ENCODE results near the gene RAB3B.

Gene RAB3B

GRCh38 chr1:51870603-51871350, 119.7 kb downstream of the RAB3B start:
- DNase-seq (ENCODE audit: low spot score), result no peak

- no peak for DNase-seq (ENCODE audit: low spot score)
These were observed 122.8 kb downstream of the RAB3B start for GRCh38 chr1:51867479-51868232.

DNA sequence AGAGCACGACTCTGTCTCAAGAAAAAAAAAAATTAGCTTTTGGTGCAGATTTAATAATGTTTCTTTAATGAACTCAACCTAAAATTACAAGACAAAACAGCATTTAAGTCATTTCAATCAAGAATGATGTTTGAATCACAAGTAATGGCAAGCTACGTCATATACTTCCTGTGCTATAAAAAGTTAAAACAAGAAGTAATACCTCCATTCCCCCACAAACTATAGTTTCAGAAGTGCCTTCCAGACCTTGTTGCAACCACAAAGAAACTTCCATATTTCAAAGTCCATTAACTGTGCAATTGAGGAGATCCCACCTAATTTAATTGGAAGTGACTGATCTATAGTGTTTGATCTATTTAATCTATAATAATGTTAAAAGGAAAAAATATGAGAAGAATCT, 127.1 kb downstream of the RAB3B start:
- no peak for DNase-seq (ENCODE audit: low spot score)

DNA sequence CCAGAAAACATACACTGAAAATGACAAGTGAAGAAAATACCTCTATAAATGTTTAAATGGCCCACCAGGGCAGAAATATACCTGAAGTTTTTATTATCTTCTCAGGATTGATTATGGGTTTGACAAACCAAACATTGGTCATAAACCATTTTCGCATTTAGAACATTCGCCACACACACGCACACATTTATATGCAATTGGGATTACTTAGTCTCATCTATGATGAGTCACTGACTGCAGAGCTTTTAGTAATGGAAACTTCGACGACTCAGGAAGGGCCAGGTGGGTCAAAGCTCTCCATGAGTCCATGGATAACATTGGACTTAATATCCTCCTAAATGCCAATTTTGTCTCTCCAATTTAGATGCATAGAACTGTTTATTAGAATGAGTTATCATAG, 128.8 kb downstream of the RAB3B start:
- DNase-seq (ENCODE audit: low spot score), result no peak

DNA sequence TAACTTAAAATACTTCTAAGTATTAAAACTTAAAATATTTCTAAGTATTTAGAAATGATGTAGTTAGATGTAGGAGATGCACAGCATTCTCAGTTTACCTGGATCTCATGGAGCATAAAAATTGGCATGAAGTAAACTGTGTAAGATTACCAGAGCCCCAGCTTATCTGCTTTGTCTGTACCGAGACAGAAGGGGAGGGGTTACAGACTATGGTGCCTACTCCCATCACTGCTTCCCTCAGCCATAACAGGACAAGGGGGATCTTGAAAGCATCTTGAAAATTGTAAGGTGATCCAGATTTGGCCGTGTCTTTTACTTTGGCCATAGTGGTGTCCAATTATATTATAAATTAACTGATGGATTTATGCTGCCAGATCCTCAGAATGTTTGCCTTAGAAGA, 130.8 kb downstream of the RAB3B start:
- DNase-seq (ENCODE audit: low spot score), result no peak

DNA sequence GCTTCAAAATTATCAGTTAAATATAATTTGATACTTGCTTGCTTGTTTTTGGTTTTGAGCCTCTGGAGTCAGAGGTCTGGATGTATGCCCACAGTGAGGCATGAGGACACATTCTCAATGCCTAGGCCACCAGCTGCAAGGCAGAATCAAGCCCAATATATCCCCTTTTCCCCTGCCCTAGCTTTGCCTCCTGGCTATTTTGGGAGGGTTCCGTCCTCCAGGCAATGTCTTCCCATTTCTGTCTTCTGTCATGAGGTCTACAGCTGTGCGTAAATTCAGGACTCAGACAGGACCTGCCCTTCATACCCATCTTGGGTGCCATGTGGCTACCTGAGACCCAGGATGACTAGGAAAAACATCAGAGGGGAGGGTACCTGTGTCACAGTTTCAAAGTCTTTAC, 131.2 kb downstream of the RAB3B start:
- no peak for DNase-seq (ENCODE audit: low spot score)

- no peak for DNase-seq (ENCODE audit: low spot score)
These were observed 131.6 kb downstream of the RAB3B start for GRCh38 chr1:51858892-51859291.
